IPS-NIHi7 (cell line): ENCODE measurements around the gene METTL13.
"Not testable (repeated sequence)": the region's sequence is repeated elsewhere in the genome, so short reads cannot be mapped to it uniquely, and the experiment has no call there.

Source experiments
- DNase-seq: peaks from one replicate; pipeline ENCODE4 v3.0.0; 2012; ENCODE audit warnings: mixed read lengths; ENCODE audit errors: extremely low spot score

The METTL13 gene

GRCh38 chr1:171763764-171764163, 17.7 kb upstream of the METTL13 start:
- DNase-seq, result no peak

- no peak for DNase-seq
Observed at GRCh38 chr1:171769171-171769570, 12.3 kb upstream of the METTL13 start.

- no peak for DNase-seq
Observed at GRCh38 chr1:171769754-171770153, 11.7 kb upstream of the METTL13 start.

- no peak for DNase-seq
Observed at GRCh38 chr1:171772312-171772711, 9.1 kb upstream of the METTL13 start.

- no peak for DNase-seq
Observed at GRCh38 chr1:171780583-171781175, 781 bp upstream of the METTL13 start.

- no peak for DNase-seq
Observed at GRCh38 chr1:171783816-171784530, 2.5 kb downstream of the METTL13 start.

- no peak for DNase-seq
Observed at GRCh38 chr1:171784784-171785183, 3.3 kb downstream of the METTL13 start.

GRCh38 chr1:171785766-171786165, 4.3 kb downstream of the METTL13 start:
- no peak for DNase-seq

GRCh38 chr1:171786534-171786933, 5.1 kb downstream of the METTL13 start:
- no peak for DNase-seq

GRCh38 chr1:171787686-171788480, 6.4 kb downstream of the METTL13 start:
- DNase-seq, result no peak

- no peak for DNase-seq
Observed at GRCh38 chr1:171788696-171789095, 7.2 kb downstream of the METTL13 start.

GRCh38 chr1:171790318-171790717, 8.9 kb downstream of the METTL13 start:
- DNase-seq, result no peak

- DNase-seq, result no peak
Observed at GRCh38 chr1:171792656-171793369, 11.4 kb downstream of the METTL13 start.

- DNase-seq, result no peak
Observed at GRCh38 chr1:171793636-171794035, 12.2 kb downstream of the METTL13 start.

- no peak for DNase-seq
Observed at GRCh38 chr1:171794085-171794484, 12.6 kb downstream of the METTL13 start.

- DNase-seq, result no peak
Observed at GRCh38 chr1:171796592-171796991, 15.1 kb downstream of the METTL13 start.

- no peak for DNase-seq
Observed at GRCh38 chr1:171798311-171798710, 16.9 kb downstream of the METTL13 start.

- DNase-seq, result no peak
Observed at GRCh38 chr1:171798765-171799164, 17.3 kb downstream of the METTL13 start.

GRCh38 chr1:171799166-171799565, 17.7 kb downstream of the METTL13 start:
- no peak for DNase-seq

- DNase-seq, result not testable (repeated sequence)
Observed at GRCh38 chr1:171799698-171800097, 18.2 kb downstream of the METTL13 start.

GRCh38 chr1:171800342-171800741, 18.9 kb downstream of the METTL13 start:
- DNase-seq, result peak; percentile 15

GRCh38 chr1:171800851-171801250, 19.4 kb downstream of the METTL13 start:
- DNase-seq, result no peak
